Measurements from ENCODE around the gene CIT. TPM values are rescaled to one million over a fixed set of nuclear protein-coding genes. Genes with fewer than 3 reads are reported as not detected.
A peak's percentile ranks its signal among the peaks of the same experiment; 100 is the strongest.

CIT gene
- total and polyA plus RNA-seq, 2 experiments from 2014 or later, result 1.4 to 30.3 TPM

DNA sequence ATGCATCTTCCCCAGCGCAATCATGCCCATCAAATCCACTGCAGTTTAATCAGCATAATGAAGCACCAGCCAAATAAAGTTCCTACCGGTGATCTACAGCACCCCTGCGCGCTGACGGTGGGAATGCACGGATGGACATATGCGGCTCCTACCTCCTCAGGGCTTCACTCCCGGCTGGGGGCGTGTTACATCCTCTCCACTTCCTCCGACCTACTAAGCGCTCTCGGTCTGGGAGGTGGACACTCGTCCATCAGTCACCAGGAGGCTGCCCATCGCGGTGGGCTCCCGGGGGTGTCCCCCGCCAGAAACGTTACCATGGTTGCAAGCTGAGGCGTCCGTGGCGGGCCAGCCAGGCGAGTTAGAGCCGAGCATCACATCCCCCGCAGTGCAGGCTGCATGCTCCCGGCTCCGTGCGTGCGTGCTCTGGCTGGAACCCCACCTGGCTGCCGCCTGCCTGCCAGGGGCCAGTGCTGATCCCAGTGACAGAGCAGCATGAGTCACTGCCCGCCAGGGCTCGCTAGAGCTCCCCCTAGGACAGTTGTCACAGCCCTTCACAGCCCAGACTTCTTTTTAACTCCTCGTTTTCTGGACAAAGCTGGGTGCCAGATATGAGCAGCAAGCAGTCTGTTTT is 73.0 kb downstream of the CIT start:
- H3K4me3 ChIP-seq, result peak overlapping the region; percentile 27
- peak; percentile 52 to 87 for DNase-seq (ENCODE audit: low read depth in 1 of 2, low spot score in 1 of 2)
- no peaks in the 10 kb centered on the region for H3K36me3 ChIP-seq
- no peaks in the 10 kb centered on the region for H3K27me3 ChIP-seq
- TF ChIP-seq, protein P1, sequence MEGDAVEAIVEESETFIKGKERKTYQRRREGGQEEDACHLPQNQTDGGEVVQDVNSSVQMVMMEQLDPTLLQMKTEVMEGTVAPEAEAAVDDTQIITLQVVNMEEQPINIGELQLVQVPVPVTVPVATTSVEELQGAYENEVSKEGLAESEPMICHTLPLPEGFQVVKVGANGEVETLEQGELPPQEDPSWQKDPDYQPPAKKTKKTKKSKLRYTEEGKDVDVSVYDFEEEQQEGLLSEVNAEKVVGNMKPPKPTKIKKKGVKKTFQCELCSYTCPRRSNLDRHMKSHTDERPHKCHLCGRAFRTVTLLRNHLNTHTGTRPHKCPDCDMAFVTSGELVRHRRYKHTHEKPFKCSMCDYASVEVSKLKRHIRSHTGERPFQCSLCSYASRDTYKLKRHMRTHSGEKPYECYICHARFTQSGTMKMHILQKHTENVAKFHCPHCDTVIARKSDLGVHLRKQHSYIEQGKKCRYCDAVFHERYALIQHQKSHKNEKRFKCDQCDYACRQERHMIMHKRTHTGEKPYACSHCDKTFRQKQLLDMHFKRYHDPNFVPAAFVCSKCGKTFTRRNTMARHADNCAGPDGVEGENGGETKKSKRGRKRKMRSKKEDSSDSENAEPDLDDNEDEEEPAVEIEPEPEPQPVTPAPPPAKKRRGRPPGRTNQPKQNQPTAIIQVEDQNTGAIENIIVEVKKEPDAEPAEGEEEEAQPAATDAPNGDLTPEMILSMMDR (IDR thresholded peaks at IDR 0.05; ENCODE audit: low read depth, low read length), result peak; percentile 37
- no peak overlapping the region for H3K27ac ChIP-seq
- H3K9me3 ChIP-seq (ENCODE audit: low read depth), result no peaks in the 10 kb centered on the region
- H3K4me1 ChIP-seq (ENCODE audit: low read depth), result peaks cover 4% of the 10 kb centered on the region

GRCh38 chr12:119803381-119803791 is 73.7 kb downstream of the CIT start:
- Histone ChIP-seq H3K27ac (no peak overlapping the region), H3K4me1 (ENCODE audit: low read depth) (peaks cover 4% of the 10 kb centered on the region), H3K27me3 (no peaks in the 10 kb centered on the region)

GRCh38 chr12:119802472-119802871 is 74.6 kb downstream of the CIT start:
- Histone ChIP-seq H3K4me3 (no peak overlapping the region), H3K9me3 (ENCODE audit: low read depth) (no peaks in the 10 kb centered on the region), H3K27me3 (no peaks in the 10 kb centered on the region), H3K27ac (no peak overlapping the region), H3K4me1 (ENCODE audit: low read depth) (peaks cover 4% of the 10 kb centered on the region), H3K36me3 (no peaks in the 10 kb centered on the region)
- DNase-seq (ENCODE audit: low read depth in 1 of 2, low spot score in 1 of 2), result peak in 1 of 2 donors; percentile 75
- TF ChIP-seq, protein P1 (IDR thresholded peaks at IDR 0.05; ENCODE audit: low read depth, low read length), result no peak

More at GRCh38 chr12:119803381-119803791, 73.7 kb downstream of the CIT start:
- TF ChIP-seq, protein P1 (IDR thresholded peaks at IDR 0.05; ENCODE audit: low read depth, low read length), result no peak
- peak; percentile 65 to 69 for DNase-seq (ENCODE audit: low read depth in 1 of 2, low spot score in 1 of 2)
- H3K36me3 ChIP-seq, result no peaks in the 10 kb centered on the region
- peak overlapping the region; percentile 27 for H3K4me3 ChIP-seq
- H3K9me3 ChIP-seq (ENCODE audit: low read depth), result no peaks in the 10 kb centered on the region

DNA sequence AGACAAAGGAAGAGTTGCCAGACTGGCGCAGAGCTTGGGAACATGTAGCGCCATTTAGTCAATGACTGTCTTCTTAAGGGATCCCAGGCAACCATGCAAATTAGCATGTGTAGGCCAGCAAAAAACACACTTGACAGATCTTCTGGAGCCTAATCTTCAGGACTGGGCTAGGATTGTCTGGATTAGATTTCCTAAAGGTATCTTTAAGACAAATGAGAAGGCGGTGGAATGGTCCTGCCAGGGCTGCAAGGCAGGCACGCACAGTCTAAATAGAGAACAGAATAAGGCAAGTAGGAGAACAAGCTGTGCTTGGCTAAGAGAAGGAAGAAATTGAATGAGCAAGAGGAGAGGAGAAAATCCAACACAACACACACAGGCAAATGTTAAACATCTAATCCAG is 80.0 kb downstream of the CIT start:
- Histone ChIP-seq H3K36me3 (no peaks in the 10 kb centered on the region), H3K4me3 (no peak overlapping the region), H3K9me3 (ENCODE audit: low read depth) (no peaks in the 10 kb centered on the region), H3K4me1 (ENCODE audit: low read depth) (no peaks in the 10 kb centered on the region), H3K27ac (no peak overlapping the region), H3K27me3 (no peaks in the 10 kb centered on the region)
- TF ChIP-seq, protein P1 (IDR thresholded peaks at IDR 0.05; ENCODE audit: low read depth, low read length), result no peak
- no peak for DNase-seq (ENCODE audit: low read depth in 1 of 2, low spot score in 1 of 2)

DNA sequence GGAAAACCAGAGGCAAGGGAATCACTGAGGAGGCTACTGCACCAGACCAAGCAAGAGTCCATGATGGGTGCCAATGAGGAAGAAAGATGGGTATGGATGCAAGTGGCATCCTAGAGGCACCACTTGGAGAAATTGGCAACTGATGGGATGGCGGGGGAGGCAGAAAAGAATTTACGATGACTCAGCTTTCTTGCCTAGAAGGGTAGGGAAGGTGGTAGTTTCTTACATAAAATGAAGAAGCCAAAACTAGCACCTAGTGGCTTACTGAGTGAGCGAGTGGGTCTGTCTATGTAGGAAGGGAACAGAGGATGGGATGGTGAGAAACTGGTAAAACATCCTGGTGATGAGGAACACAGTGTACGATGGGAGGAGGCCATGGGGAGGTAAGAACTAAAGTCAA is 80.8 kb downstream of the CIT start:
- Histone ChIP-seq H3K27ac (no peak overlapping the region), H3K9me3 (ENCODE audit: low read depth) (no peaks in the 10 kb centered on the region), H3K36me3 (no peaks in the 10 kb centered on the region), H3K27me3 (no peaks in the 10 kb centered on the region), H3K4me1 (ENCODE audit: low read depth) (no peaks in the 10 kb centered on the region), H3K4me3 (no peak overlapping the region)
- no peak for DNase-seq (ENCODE audit: low read depth in 1 of 2, low spot score in 1 of 2)
- TF ChIP-seq, protein P1 (IDR thresholded peaks at IDR 0.05; ENCODE audit: low read depth, low read length), result no peak

Data from cardiac muscle cell (in vitro differentiated cells and primary cell).